ENCODE results near the gene TRIM65.
A peak's percentile ranks its signal among the peaks of the same experiment; 100 is the strongest.
"Not testable (repeated sequence)": the region's sequence is repeated elsewhere in the genome, so short reads cannot be mapped to it uniquely, and the experiment has no call there.

Gene TRIM65

DNA sequence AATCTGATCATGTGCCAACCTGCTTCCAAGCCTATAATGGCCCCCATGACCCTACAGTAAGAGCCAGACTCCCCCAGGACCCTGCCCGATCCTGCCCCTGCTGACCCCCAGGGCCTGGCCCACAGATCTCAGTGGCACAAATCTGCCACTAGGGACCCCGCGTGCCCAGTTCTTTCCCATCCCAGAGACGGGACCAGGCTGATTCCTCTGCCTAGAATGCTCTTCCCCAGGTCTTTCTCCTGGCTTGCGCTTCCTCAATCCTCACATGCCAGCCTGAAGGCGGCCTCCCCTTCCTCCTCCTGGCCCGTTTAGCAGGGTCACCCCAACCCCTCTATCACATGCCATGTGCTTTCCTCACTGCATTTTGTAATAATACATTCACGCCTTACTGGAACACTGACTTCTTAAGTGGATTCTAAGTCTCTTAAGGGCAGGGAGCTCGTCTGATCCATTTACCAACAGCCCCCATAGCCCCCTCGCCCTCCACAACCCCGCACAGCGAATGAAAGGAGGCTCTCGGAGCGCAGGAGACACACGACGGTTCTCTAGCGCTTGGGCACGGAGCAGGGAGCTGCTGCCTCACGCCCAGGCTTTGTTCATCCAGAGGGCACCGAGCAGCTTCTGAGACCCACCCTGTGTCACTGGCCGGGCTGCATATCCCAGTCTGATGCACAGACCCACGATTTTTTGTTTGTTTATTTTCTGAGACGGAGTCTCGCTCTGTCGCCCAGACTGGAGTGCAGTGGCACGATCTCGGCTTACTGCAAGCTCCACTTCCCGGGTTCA, 1.2 kb downstream of the TRIM65 start:
- DNase-seq (ENCODE audit: low spot score), result no peak

DNA sequence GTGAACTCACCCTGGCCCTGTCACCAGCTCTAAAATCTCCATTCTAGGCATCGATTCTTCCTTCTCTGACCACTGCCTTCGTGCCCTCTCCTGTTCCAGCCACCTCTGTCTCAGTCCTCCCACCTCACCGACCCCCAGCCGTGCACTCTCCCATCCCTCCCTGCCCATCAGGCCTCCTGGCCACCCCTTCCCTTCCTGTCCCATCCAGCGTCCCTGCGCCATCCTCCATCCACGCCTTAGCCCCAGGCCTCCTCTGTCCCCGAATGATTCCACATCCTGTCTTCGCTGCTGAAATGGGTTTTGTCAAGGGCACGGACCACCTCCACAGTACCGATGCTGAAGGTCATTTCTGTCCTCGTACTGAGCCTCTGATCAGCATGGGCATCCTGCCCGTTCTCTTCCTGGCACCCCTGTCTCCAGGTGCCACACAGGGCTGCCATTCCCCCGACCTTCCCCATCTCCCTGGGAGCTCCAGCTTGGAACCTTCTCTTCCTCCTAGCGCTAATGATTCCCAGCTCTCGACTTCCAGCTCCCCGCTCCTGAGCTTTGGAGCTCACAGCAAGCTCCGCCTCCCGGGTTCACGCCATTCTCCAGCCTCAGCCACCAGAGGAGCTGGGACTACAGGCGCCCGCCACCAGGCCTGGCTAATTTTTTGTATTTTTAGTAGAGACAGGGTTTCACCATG, 2.6 kb downstream of the TRIM65 start:
- no peak for DNase-seq (ENCODE audit: low spot score)

DNA sequence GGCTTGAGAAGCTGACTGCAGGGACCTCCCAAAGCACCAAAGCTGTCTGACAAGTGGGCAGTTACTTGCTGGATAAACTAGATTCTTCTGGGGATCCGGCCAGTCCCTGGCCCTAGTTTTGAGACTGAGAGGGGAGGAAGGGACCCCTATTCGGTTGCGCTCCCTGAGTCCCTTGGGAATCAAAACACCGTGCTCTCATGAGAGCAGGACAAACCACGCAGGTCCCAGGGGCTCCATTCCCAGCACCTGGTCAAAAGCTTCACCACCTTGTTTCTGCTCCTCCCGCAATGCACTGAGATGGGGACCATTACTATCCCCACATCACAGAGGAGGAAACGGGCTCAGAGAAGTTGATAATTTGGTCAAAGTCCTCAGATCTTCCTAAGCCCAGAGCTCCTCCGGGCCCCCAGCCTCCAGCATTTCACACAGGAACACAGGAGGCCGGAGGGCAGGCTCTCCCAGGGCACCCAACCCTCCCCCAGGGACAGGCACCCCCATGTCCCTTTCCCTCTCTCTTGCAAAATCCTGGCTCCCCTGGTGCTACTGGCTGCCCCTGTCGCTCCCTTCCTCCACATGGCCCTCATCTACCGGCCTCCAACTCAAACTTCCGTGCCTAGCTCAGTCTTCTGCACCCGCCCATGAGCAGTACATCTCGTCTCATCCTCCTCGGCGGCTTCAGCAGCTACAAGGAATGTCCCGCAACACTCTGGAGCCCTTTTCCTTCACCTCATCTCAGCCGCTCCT, 3.3 kb downstream of the TRIM65 start:
- no peak for DNase-seq (ENCODE audit: low spot score)

DNA sequence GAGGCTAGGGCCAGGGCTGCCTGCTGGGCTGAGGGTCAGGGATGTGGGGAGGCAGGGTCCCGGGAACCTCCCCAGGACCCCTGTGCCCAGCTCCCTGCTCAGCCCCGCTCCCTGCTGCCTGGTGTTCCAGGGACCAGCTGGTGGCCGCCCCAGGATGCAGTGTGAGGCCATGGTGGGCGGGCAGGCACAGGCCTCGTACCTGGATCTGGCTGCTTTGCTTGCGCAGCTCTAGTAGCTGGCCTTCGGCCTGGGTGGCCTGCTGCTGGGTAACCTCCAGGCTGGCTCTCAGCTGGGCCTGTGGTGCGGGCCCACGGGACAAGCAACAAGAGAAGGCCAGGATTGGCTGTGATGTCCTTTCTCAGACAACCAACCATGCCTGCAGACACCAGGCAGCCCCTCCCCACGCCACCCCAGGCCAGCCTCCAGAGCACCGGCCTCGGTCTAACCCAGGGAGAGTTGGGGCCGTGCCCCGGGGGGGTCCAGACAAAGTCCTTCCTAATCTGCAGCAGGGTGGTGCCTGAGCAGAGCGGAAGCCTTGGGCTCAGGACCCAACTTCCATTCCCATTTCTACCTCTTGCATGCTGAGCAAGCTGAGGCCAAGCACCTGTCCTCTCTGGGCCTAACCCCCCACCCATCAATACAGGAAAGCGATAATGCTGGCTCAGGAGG, 4.1 kb downstream of the TRIM65 start:
- no peak for DNase-seq (ENCODE audit: low spot score)

DNA sequence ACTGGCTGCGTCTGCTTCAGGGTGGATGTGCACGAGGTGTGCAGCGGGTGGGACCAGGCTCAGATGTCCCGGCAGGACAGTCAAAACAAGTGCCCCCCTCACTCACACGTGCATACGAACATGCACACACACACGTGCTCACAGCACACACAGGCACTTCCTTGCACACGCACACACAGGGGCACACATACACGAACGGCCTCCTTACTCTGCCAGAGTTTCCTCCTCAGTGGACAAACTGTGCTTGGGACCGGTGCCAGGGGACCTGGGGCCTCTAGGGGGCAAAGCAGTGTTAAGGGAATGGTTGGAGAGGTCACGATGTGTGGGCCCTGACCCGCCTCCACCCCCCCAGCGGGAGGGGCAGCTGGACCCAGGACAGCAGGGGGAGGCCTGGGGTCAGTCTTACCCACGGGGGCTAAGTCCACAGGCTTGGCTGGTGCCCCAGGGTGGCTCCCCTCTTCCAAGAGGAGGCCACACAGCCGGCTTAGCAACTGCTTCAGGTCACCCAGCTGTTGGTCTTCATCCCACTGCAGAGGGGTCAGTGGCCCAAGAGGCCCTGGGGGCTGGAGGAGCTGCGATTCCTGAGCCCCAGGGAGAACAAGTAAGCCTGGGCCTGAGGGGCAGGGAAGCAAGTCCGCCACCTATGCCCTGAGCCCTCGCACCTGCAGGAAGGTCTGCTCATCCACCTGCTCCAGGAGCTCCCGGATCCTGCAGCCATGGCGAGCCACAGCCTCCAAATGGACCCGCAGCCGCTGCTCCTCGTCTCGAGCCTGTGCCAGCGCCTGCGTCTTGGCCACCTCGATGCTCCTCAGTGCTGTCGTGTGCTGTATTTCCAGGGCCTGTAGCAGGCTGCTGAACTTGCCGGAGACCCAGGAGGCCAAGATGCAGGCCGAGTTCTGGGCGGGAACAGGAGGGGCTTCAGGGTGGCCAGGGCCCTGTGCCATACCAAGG, 4.9 kb downstream of the TRIM65 start:
- DNase-seq (ENCODE audit: low spot score), result no peak

DNA sequence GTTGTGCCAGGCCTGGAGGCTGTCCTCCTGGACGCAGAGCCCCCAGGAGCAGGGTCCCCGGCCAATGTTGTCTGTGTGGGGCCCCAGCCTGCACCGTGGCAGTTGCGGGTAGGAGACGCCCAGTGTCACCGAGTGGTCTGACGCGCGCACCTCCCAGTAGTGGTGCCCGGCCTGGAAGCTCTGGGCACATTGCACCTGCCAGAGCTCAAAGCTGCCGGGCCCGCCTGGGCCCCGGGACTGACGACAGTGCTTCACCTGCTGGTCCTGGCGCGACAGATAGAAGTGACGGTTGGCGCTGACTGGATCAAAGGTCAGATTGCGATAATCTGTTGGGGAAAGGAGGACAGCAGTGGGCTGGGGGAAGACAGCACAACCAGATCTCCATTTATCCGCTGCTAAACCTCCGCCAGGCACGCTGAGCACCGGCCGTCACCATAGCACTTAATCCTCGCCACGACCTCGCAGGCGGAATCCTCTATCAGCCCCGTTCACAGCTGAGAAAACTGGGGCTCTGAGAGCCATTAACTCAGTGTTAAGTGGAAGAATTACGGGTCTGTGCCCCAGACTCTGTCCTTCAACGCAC, 5.6 kb downstream of the TRIM65 start:
- DNase-seq (ENCODE audit: low spot score), result no peak

DNA sequence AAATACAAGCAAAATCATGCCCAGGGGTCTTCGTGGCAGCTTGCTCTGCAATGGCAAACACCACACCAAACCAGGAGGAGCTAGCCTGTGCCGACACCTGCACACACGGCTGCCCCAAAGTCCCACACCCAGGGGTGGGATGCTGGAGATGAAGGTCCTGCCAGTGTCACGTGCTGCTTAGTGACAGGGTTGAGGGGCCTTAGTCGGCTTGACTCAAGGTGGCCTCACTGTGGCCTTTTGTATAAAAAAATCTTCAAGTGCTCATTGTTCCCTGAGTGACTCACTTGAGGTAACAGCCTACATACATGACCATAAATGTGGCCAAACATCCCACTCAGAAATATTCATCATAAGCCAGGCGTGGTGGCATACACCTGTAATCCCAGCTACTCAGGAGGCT, 7.3 kb downstream of the TRIM65 start:
- DNase-seq (ENCODE audit: low spot score), result no peak

DNA sequence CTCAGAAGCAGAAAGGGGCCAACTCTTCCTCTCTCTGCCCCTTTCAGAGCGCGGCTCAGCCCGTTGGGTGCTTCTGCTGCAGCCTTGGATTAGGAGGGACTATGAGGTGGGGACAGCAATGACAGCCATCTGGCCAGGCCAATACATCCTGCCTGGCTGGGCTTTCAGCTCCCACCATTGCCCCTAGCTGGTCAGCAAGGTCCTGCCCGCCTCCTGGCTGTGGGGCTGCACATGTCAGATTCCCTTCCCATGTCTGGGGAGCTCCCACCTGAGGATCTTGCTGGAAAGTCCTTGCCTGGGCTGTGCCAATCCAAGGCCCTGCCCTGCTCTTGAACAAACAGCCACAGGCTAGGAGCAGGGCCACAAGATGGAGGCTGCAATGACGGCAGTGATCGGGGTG, 8.3 kb downstream of the TRIM65 start:
- DNase-seq (ENCODE audit: low spot score), result no peak

DNA sequence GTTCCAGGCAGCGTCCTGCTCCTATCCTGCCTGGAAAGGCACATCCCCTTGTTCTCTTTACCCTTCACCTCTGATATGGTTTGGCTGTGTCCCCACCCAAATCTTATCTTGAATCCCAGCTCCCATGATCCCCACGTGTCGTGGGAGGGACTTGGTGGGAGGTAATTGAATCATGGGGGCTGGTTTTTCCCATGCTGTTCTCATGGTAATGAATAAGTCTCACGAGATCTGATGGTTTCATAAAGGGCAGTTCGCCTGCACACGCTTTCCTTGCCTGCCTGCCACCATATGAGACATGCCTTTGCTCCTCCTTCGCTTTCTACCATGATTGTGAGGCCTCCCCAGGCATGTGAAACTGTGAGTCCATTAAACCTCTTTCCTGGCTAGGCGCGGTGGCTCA, 10.9 kb downstream of the TRIM65 start:
- DNase-seq (ENCODE audit: low spot score), result not testable (repeated sequence)

DNA sequence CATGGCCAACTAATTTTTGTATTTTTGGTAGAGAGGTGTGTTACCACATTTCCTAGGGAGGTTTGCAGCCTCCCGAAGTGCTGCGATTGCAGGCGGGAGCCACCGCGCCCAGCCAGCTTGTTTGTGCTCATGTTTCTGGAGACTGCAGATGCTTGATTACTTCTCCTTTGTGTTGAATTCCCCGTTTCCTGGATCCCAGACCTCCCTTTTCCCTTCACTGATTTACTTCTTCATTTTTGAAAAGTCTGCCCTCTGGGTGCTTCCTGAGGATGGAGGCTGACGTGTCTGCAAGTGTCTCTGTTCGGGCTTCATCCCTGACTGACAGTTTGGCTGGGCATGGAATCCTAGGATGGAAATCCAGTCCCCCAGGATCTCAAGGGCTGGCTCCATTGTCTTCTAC, 11.3 kb downstream of the TRIM65 start:
- DNase-seq (ENCODE audit: low spot score), result no peak

DNA sequence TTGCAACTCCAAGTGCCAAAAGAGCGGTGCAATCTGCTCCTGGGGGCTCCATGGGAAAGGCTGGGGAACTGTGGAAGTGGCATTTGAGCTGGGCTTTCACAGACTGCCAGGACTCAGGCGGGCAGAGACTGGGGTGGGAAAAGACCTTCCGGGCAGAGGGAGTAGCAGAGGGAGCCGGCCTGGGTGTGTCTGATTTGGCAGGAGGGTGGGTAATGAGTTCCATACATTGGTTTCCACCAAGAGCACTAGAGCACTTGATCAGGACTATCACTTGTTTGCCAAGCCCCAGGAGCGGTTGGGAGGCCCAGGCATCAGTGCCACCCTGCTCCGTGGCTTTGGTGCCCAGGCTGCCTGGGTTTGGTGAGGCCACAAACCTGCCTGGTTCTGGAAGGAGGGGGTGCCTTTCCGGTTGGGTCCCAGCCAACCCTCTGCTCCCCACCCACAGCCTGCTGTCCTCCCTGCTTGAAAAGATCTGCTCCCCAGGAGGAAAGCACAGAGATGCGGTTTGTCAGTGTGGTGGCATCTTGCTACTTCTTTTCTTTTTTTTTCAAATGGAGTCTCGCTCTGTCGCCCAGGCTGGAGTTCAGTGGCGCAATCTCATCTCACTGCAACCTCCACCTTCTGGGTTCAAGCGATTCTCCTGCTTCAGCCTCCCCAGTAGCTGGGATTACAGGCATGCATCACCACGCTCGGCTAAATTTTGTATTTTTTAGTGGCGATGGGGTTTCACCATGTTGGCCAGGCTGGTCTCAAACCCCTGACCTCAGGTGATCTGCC, 14.9 kb downstream of the TRIM65 start:
- no peak for DNase-seq (ENCODE audit: low spot score)

DNA sequence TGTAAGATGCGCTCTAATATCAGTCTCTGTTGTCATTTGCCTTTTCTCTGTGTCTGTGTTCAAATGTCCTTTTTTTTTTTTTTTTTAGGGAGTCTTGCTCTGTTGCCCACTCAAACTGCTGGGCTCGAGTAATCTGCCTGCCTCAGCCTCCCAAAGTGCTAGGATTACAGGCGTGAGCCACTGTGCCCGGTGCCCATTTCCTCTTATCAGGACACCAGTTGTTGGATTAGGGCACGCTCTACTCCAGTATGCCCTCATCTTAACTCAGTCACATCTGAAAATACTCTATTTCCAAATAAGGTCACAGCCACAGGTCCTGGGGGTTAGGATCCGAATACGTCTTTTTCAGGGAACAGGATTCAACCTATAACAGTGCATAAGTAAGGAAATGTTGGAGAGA, 16.5 kb downstream of the TRIM65 start:
- no peak for DNase-seq (ENCODE audit: low spot score)

DNA sequence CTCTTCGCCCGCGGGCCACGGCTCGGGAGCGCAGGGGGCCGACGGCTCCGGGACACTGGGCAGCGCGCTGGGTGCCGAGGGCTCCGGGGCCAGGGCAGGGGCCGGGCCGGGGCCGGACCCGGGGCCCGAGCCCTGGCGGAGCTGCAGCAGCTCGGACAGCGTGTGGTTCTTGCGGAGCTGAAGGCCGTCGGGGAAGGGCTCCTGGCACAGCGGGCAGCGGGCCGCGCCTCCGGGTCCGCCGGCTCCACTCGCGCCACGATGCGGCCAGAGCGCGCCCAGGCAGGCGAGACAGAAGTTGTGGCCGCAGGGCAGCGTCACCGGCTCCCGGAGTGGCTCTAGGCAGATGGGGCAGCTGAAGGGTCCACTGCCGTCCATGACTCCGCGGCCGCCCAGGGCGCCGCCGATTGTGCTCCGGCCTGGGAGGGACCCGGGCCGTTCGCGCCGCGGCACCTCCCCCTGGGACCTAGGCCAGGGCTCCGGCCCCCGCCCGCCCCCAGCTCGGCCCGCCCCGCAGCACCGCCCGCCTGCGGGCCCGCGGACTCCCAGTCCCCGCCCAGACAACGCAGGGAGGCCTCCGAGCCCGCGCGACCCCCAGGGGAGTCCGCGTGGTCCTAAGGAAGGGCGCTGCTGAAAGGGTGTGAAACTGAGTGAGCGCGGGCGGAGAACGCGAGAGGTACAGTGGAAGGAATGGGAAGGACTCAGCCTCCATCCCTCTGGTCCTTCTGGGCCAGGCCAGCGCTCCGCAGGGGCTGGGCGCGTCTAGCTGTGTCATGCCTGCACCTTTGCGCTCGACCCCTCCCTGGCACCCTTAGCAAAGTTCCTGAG, 18.4 kb downstream of the TRIM65 start, which contains the start of gene TRIM47:
Gene TRIM47, minus strand, starts transcription at position 408 of the 825 bp plus-strand sequence. Its CDS starts 33 bp downstream, at position 375.
- DNase-seq (ENCODE audit: low spot score), result no peak

DNA sequence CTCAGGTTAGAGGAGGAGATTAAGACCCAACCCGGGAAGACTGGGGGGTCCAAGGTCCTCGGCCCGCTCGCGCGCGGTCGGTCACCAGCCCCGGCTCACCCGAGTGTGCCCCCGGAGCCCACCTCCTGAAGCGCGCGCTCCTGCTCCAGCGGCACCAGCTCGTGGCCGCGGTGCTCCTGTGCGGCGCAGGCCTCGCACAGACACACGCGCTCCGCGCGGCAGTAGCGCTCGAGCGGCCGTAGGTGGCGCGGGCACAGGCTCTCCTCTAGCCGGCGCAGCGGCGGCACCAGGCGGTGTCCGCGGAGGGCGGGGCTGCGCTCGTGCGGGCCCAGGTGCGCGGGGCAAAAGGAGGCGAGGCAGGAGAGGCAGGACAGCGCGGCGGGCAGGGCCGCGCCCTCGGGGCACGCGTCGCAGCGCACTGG, 19.0 kb downstream of the TRIM65 start:
- peak; percentile 75 for DNase-seq (ENCODE audit: low spot score)

DNA sequence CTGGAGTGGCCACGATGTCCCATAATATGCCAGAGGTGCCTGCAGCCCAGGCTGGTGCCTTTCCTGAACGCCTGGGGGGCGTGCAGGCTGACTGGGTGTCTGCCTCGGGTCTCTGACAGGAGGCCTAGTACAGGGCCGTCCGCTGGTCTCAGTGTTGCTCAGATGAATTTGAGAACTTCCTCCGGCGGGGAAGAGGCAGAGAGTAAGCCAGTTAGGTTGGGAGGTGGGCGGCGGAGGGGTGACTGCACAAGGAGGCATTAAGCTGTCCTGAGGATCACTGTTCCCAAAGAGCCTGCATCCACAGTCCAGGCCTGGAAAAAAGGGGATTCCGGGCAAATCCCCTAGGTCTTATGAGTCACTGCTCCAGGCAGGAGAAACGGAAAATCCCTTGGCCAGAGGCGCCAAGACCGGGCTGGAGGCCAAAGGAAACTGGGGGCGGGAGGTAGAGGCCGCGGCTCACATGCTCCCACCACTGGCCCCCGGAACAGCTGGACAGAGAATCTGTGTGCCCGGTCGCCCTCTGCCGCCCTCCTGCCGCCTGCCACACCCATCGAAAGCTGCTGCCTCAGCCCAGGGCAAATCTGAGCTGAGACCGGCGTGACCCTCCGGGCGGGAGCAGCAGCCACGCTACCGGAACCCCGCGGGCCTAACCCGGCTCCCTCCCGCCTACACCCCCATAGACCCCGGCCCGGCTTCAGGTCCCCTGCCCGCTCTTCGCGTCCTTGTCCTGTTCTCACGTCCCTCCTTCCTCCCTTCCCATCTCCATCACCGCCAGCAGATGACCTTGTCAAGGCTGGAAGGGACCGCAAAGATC, 19.6 kb downstream of the TRIM65 start:
- no peak for DNase-seq (ENCODE audit: low spot score)

DNA sequence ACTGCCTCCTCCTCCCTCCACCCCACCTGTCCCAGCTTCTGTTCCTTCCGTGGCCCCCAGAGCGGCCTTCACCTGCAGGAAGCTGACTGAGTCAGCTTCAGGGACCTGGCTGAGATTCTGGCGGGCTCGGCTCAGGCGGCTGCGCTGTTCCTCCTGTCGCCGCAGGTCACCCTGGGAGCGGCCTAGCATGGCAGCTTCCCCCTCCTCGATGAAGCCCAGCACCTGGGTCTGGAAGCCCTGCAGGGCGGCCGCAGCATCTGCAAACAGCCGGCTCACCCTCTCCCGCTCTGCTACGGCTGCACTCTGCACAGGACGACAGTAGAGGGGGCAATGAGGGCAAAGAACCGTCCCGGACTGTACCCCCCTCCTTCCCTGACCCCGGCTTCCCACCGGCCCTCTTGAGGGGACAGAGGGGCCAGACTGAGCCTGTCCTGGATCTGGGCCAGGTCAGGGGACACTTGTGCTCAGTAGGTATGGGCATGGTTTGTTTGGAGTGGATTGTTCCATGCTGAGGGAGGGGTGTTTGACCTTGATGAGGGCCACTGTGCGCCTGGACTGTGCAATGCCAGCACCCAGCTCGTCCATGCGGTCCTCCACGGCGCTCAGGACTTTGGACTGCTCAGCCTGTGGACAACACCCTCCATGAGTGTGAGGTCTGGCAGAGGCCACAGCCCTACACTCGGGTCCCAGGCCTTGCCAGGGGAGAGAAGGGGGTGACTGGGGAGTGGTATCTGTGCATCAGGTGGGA, 20.4 kb downstream of the TRIM65 start:
- DNase-seq (ENCODE audit: low spot score), result peak; percentile 86

DNA sequence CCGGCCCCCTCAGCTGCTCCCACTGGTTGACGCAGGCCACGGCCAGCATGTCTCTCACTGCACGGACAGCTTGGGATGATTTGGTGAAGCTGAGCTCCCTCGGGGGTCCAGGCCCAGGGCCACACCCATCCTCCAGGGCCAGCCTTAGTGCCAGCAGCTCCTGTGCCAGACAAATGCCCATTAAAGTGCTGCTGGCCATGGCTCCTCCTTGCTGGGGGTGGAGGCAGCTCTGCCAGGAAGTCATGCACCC, 20.9 kb downstream of the TRIM65 start:
- DNase-seq (ENCODE audit: low spot score), result no peak
